ENCODE measurements around the gene SP140. TPM values are rescaled to one million over a fixed set of nuclear protein-coding genes. Genes with fewer than 3 reads are reported as not detected.

SP140 gene
- total and polyA plus RNA-seq, 2 of the 13 experiments (the other 11 are each of a cell fraction or from before 2014, with no cell fraction given) = 0.57 to 0.80 TPM

DNA sequence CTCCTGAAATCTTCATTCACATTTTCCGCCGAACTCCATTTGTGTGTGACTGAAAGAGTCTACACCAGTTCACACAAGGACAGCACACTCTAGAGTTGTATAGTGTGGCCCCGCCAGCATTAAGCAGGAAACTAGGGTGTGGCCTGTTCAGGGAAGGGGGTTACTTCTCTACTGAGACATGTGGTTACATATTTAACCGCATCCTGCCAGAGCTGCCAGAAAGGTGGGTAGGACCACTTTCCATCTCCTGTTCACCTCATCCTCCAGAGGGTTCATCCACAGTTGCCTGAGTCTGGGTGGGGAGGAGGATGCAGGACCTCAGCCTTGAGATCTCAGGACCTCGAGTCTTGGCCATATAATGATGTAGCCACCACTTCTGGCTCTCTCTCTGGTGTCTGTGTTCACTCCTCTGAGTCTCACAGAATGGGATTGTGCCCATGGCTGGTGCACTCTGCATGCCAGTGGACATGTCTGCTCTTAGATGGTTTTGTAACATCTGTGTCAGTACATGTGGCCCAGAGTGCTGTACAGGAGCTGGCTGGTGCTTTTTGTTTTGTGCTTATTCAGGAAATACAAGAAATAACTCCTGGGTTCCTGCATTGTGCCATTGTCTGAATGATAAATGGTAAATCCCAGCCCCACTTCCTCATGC is 93.8 kb downstream of the SP140 start:
- DNase-seq (ENCODE audit: low spot score) = no peak
- TF ChIP-seq, protein P1, sequence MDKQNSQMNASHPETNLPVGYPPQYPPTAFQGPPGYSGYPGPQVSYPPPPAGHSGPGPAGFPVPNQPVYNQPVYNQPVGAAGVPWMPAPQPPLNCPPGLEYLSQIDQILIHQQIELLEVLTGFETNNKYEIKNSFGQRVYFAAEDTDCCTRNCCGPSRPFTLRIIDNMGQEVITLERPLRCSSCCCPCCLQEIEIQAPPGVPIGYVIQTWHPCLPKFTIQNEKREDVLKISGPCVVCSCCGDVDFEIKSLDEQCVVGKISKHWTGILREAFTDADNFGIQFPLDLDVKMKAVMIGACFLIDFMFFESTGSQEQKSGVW (CRISPR knock-in tag; IDR thresholded peaks at IDR 0.05; ENCODE audit: borderline replicate concordance) = no peak
- Histone ChIP-seq H3K27ac (ENCODE audit: extremely low read length, insufficient read depth, low read length) (no peak overlapping the region), H2AFZ (ENCODE audit: low read length) (no peak overlapping the region), H3K79me2 (ENCODE audit: insufficient read depth, low read length) (no peaks in the 10 kb centered on the region), H3K4me3 (replicated peaks in 1 of 3; ENCODE audit: insufficient read depth in 1 of 3, low read depth in 2 of 3, low read length in 3 of 3) (no peak overlapping the region), H4K20me1 (ENCODE audit: insufficient read depth, low read length) (no peaks in the 10 kb centered on the region), H3K9ac (ENCODE audit: insufficient read depth, low read depth, low read length) (no peak overlapping the region), H3K27me3 (ENCODE audit: control insufficient read depth in 1 of 2, insufficient read depth in 2 of 2, low read length in 2 of 2) (peaks cover 0 to 7% of the 10 kb centered on the region in 2 experiments; a peak in 1 of 5 replicates), H3K36me3 (replicated peaks in 1 of 2; ENCODE audit: control insufficient read depth in 1 of 2, insufficient read depth in 2 of 2, low read length in 2 of 2) (no peaks in the 10 kb centered on the region), H3K4me2 (ENCODE audit: low read depth, low read length) (no peak overlapping the region), H3K4me1 (ENCODE audit: insufficient read depth, low read length) (peaks cover 19% of the 10 kb centered on the region), H3K9me3 (ENCODE audit: low read length) (no peaks in the 10 kb centered on the region)
- ATAC-seq = no peak
- intact Hi-C loops (cut with micrococcal nuclease; ENCODE audit: unreplicated experiment) (no loop called here), in situ Hi-C loops (cut with HindIII; ENCODE audit: extremely low pct_ligation_motif_present, low pct_unique_long_range_greater_than_20kb) (no loop called here)
- 42% methylated on average over 5 of the region's 5 CpGs for WGBS (ENCODE audit: low lambda C conversion rate)
- ChIA-PET CTCF (ENCODE audit: low intra/inter-chr PET ratio, low total read pairs) (no interaction called here), POLR2A (no interaction called here)
- BruUV-seq (replicated peaks) = no TSS peak
- no peak for FAIRE-seq

DNA sequence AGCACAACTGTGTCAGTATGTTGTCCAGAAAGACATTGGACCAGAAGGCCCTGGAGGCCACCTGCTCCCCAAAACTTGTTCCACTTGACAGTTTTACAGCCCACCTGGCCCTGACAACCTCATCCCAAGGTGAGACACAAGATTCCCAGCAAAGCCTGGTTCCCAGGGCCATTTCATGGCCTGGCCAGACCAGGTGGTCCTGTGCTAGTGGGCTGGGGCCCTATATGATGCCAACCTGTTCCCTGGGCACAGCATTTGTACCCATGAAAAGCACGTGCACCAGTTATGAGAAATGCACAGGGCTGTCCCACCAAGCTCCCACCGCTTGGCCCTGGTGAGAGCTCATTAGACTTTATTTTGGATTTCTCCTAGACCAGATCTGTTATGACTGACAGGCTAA is 95.5 kb downstream of the SP140 start:
- TF ChIP-seq NFE2L2 (IDR thresholded peaks at IDR 0.05; ENCODE audit: low read length) = no peak
- Histone ChIP-seq H3K27ac (ENCODE audit: extremely low read length, insufficient read depth, low read length) (no peak overlapping the region), H3K4me1 (ENCODE audit: insufficient read depth, low read length) (peaks cover 36% of the 10 kb centered on the region), H3K4me2 (ENCODE audit: low read depth, low read length) (no peak overlapping the region), H2AFZ (ENCODE audit: low read length) (no peak overlapping the region), H3K36me3 (replicated peaks in 1 of 2; ENCODE audit: control insufficient read depth in 1 of 2, insufficient read depth in 2 of 2, low read length in 2 of 2) (no peaks in the 10 kb centered on the region), H3K4me3 (replicated peaks in 1 of 3; ENCODE audit: insufficient read depth in 1 of 3, low read depth in 2 of 3, low read length in 3 of 3) (no peak overlapping the region), H3K27me3 (ENCODE audit: control insufficient read depth in 1 of 2, insufficient read depth in 2 of 2, low read length in 2 of 2) (peaks cover 0 to 5% of the 10 kb centered on the region in 2 experiments; a peak in 1 of 5 replicates), H3K9me3 (ENCODE audit: low read length) (no peaks in the 10 kb centered on the region), H3K79me2 (ENCODE audit: insufficient read depth, low read length) (no peaks in the 10 kb centered on the region), H3K9ac (ENCODE audit: insufficient read depth, low read depth, low read length) (no peak overlapping the region), H4K20me1 (ENCODE audit: insufficient read depth, low read length) (no peaks in the 10 kb centered on the region)
- 6% methylated on average over 2 of the region's 2 CpGs for WGBS (ENCODE audit: low lambda C conversion rate)
- no peak for DNase-seq (ENCODE audit: low spot score)
- in situ Hi-C loops (cut with HindIII; ENCODE audit: extremely low pct_ligation_motif_present, low pct_unique_long_range_greater_than_20kb) = loop anchor here (5.0 kb wide), 2 partner anchors 91 to 291 kb away; no protein-coding TSS in a partner anchor
- intact Hi-C loops (cut with micrococcal nuclease; ENCODE audit: unreplicated experiment) = no loop called here
- CTCF ChIA-PET (ENCODE audit: low intra/inter-chr PET ratio, low total read pairs) = no interaction called here
- POLR2A ChIA-PET = no interaction called here
- no peak for FAIRE-seq
- ATAC-seq = no peak
- BruUV-seq (replicated peaks) = no TSS peak
